Panc1 (cell line): ENCODE data around the gene SMCO3. TPM values are rescaled to one million over a fixed set of nuclear protein-coding genes. Genes with fewer than 3 reads are reported as not detected.

Source experiments
- ATAC-seq: fragments of 200-7000 bp; cut with Tn5 transposase; 2 replicates; pipeline ENCODE4 v1.9.1; 2020; ENCODE audit warnings: mild to moderate bottlenecking, moderate library complexity
- BruUV-seq: library from RNA; stranded (reverse); fragments of 400-500 nt; replicated peaks from 2 replicates; lab custom pipeline; 2021; lab: Mats Ljungman, UMichigan
- CTCF ChIA-PET: fragments of 300-600 bp; sonication (Branson Sonifier 250); formaldehyde crosslinking; loops from one replicate; lab custom pipeline; 2022; ENCODE audit warnings: antibody characterized with exemption; lab: Charles Lee
- POLR2A ChIA-PET: fragments of 300-600 bp; sonication (Branson Sonifier 250); formaldehyde crosslinking; loops from one replicate; lab custom pipeline; 2022; ENCODE audit warnings: antibody characterized with exemption; lab: Charles Lee
- DNase-seq: peaks from one replicate; pipeline ENCODE4 v3.0.0-alpha.2; 2010; ENCODE audit warnings: low read depth, low spot score
- H3K27ac ChIP-seq: 2 replicates; pipeline ENCODE4 v1.5.1; 2011; ENCODE audit warnings: mild to moderate bottlenecking, low read length, inconsistent platforms
- H3K27me3 ChIP-seq: fragments of 200-500 bp; sonication (Bioruptor generic); 2 replicates; pipeline ENCODE4 v1.6.0; 2014; ENCODE audit warnings: low read length, inconsistent platforms; ENCODE audit not compliant: control insufficient read depth, insufficient read depth
- H3K36me3 ChIP-seq: fragments of 200-500 bp; sonication (Bioruptor generic); 2 replicates; pipeline ENCODE4 v1.5.1; 2014; ENCODE audit warnings: inconsistent platforms, mild to moderate bottlenecking, low read length, moderate library complexity; ENCODE audit not compliant: control insufficient read depth, insufficient read depth
- H3K4me1 ChIP-seq: 2 replicates; pipeline ENCODE4 v1.5.1; 2011; ENCODE audit warnings: inconsistent platforms, mild to moderate bottlenecking, low read length, moderate library complexity; ENCODE audit not compliant: control insufficient read depth, insufficient read depth
- H3K4me3 ChIP-seq, 2 experiments: 2 replicates each; pipeline ENCODE4 v1.5.1; 2011 to 2012; ENCODE audit warnings: low read depth in 2 of 2, low read length in 2 of 2, mild to moderate bottlenecking in 2 of 2, inconsistent platforms in 1 of 2, moderate library complexity in 1 of 2
- H3K9me3 ChIP-seq: fragments of 200-500 bp; sonication (Bioruptor generic); 2 replicates; pipeline ENCODE4 v1.5.1; 2014; ENCODE audit warnings: low read depth, mild to moderate bottlenecking, inconsistent platforms, low read length, moderate library complexity; ENCODE audit not compliant: control insufficient read depth, insufficient read depth
- CTCF ChIP-seq: fragments of 450-650 bp; IDR thresholded peaks from 2 replicates; pipeline ENCODE4 v1.5.1; 2017; ENCODE audit warnings: mild to moderate bottlenecking
- POLR2AphosphoS5 ChIP-seq: IDR thresholded peaks from 2 replicates; pipeline ENCODE4 v1.6.1; 2012; ENCODE audit warnings: mild to moderate bottlenecking, low read depth, low read length, moderate library complexity
- REST ChIP-seq, 2 experiments: IDR thresholded peaks; 2 replicates each; pipeline ENCODE4 v1.6.1; 2011 to 2012; ENCODE audit warnings: low read depth in 2 of 2, control low read depth in 1 of 2, low read length in 1 of 2, mild to moderate bottlenecking in 1 of 2, moderate library complexity in 1 of 2; ENCODE audit not compliant: insufficient read depth in 1 of 2
- SIN3A ChIP-seq: IDR thresholded peaks from 2 replicates; pipeline ENCODE4 v1.6.1; 2012; ENCODE audit warnings: low read depth, mild to moderate bottlenecking, low read length, moderate library complexity, borderline replicate concordance; ENCODE audit not compliant: insufficient read depth
- TCF7L2 ChIP-seq: IDR thresholded peaks from 2 replicates; pipeline ENCODE4 v1.6.1; 2011; ENCODE audit warnings: mild to moderate bottlenecking, low read depth, low read length, inconsistent platforms
- in situ Hi-C: cut with HindIII; loops from 2 replicates; pipeline ENCODE4 v1.10.0; 2016; ENCODE audit warnings: low sequenced_read_pairs, low pct_unique_long_range_greater_than_20kb
- intact Hi-C: fragments of 100-400 bp; cut with micrococcal nuclease; formaldehyde crosslinking; loops from one replicate; pipeline ENCODE4 v1.10.0; 2022; ENCODE audit not compliant: unreplicated experiment
- total RNA-seq: library from RNA; stranded (reverse); gene quantifications from one replicate; pipeline ENCODE4 v1.2.1, GENCODE V29; 2021; ENCODE audit not compliant: unreplicated experiment

The SMCO3 gene
- total RNA-seq, 1 experiment from 2014 or later = not detected

GRCh38 chr12:14828892-14829291 is 14.9 kb upstream of the SMCO3 start:
- no peak for TF ChIP-seq SIN3A
- TF ChIP-seq TCF7L2 = no peak
- TF ChIP-seq CTCF = no peak
- no peak for TF ChIP-seq REST (IDR thresholded peaks at IDR 0.05; ENCODE audit: insufficient read depth in 1 of 2, low read depth in 2 of 2, low read length in 1 of 2)
- TF ChIP-seq POLR2AphosphoS5 = no peak
- in situ Hi-C loops = no loop called here
- POLR2A ChIA-PET = no interaction called here
- CTCF ChIA-PET = no interaction called here
- Histone ChIP-seq H3K4me3 (no peak overlapping the region), H3K9me3 (no peaks in the 10 kb centered on the region), H3K27me3 (no peaks in the 10 kb centered on the region), H3K36me3 (no peaks in the 10 kb centered on the region), H3K27ac (no peak overlapping the region), H3K4me1 (no peaks in the 10 kb centered on the region)
- no peak for DNase-seq
- no TSS peak for BruUV-seq
- no peak for ATAC-seq
- intact Hi-C loops = no loop called here

GRCh38 chr12:14827043-14827442 is 13.1 kb upstream of the SMCO3 start:
- intact Hi-C loops = no loop called here
- H3K4me3 ChIP-seq = no peak overlapping the region
- no peaks in the 10 kb centered on the region for H3K36me3 ChIP-seq
- no TSS peak for BruUV-seq
- H3K27me3 ChIP-seq = no peaks in the 10 kb centered on the region
- no peak for DNase-seq
- in situ Hi-C loops = no loop called here
- H3K9me3 ChIP-seq = no peaks in the 10 kb centered on the region
- H3K27ac ChIP-seq = no peak overlapping the region
- ATAC-seq = no peak
- no peaks in the 10 kb centered on the region for H3K4me1 ChIP-seq
- ChIA-PET POLR2A (no interaction called here), CTCF (no interaction called here)
- no peak for TF ChIP-seq POLR2AphosphoS5
- no peak for TF ChIP-seq TCF7L2
- TF ChIP-seq REST (IDR thresholded peaks at IDR 0.05; ENCODE audit: insufficient read depth in 1 of 2, low read depth in 2 of 2, low read length in 1 of 2) = no peak
- no peak for TF ChIP-seq CTCF
- no peak for TF ChIP-seq SIN3A
